Prostate gland (tissue), 2 donors: ENCODE data around the gene LDB2. TPM values are rescaled to one million over a fixed set of nuclear protein-coding genes. Genes with fewer than 3 reads are reported as not detected.

ENCODE experiments used
- DNase-seq: peaks from one replicate; pipeline ENCODE4 v3.0.0-alpha.2; 2019; ENCODE audit warnings: low spot score
- H3K27ac ChIP-seq, 2 donors: fragments of 200-600 bp; sonication (generic); 2 replicates each; pipeline ENCODE4 v1.5.1; 2017 to 2019
- H3K27me3 ChIP-seq: fragments of 200-600 bp; sonication (generic); replicated peaks from 2 replicates; pipeline ENCODE4 v1.5.1; 2019; ENCODE audit not compliant: insufficient read depth
- H3K36me3 ChIP-seq, 2 donors: fragments of 200-600 bp; sonication (generic); 1 replicate in 1 of 2; 2 replicates in 1 of 2; pipeline versions ENCODE4 v1.5.1 to v1.8.1; 2017 to 2019
- H3K4me1 ChIP-seq: fragments of 200-600 bp; sonication (generic); replicated peaks from 2 replicates; pipeline ENCODE4 v1.5.1; 2019
- H3K4me3 ChIP-seq, 2 donors: fragments of 200-600 bp; sonication (generic); 2 replicates each; pipeline ENCODE4 v1.5.1; 2017 to 2019
- H3K9me3 ChIP-seq: fragments of 200-600 bp; sonication (generic); 2 replicates; pipeline ENCODE4 v1.5.1; 2017
- POLR2A ChIP-seq: fragments of 450-650 bp; IDR thresholded peaks from one replicate; pipeline ENCODE4 v1.6.1; 2016; ENCODE audit warnings: antibody characterized with exemption, mild to moderate bottlenecking
- POLR2AphosphoS5 ChIP-seq: sonication (generic); formaldehyde crosslinking; IDR thresholded peaks from one replicate; pipeline ENCODE4 v1.6.1; 2017; ENCODE audit warnings: antibody characterized with exemption
- WGBS: methylation state at CpG from one replicate; pipeline ENCODE4 v1.1.5; 2018; 5-methylcytosine and 5-hydroxymethylcytosine counted together
- intact Hi-C: fragments of 100-400 bp; cut with DNase I; formaldehyde crosslinking; loops from one replicate; pipeline ENCODE4 v1.14.2; 2022
- total RNA-seq, 2 donors: library from RNA; depleted of rRNA; stranded (reverse); fragments of >200 nt; gene quantifications; one replicate each; pipeline ENCODE4 v1.1.0, GENCODE V29; 2016
- TF ChIP-seq, protein P1 (sequence below), 4 experiments: fragments of 200-600 bp in 2 of 4; fragments of 450-650 bp in 2 of 4; sonication (generic) in 2 of 4; IDR thresholded peaks; 1 replicate in 3 of 4; 2 replicates in 1 of 4; pipeline ENCODE4 v1.5.1; 2016 to 2019; ENCODE audit warnings: antibody characterized with exemption in 4 of 4, mild to moderate bottlenecking in 2 of 4, moderate library complexity in 2 of 4

The LDB2 gene
- total RNA-seq, 2 donors from 2014 or later: 6.0 to 37.7 TPM

DNA sequence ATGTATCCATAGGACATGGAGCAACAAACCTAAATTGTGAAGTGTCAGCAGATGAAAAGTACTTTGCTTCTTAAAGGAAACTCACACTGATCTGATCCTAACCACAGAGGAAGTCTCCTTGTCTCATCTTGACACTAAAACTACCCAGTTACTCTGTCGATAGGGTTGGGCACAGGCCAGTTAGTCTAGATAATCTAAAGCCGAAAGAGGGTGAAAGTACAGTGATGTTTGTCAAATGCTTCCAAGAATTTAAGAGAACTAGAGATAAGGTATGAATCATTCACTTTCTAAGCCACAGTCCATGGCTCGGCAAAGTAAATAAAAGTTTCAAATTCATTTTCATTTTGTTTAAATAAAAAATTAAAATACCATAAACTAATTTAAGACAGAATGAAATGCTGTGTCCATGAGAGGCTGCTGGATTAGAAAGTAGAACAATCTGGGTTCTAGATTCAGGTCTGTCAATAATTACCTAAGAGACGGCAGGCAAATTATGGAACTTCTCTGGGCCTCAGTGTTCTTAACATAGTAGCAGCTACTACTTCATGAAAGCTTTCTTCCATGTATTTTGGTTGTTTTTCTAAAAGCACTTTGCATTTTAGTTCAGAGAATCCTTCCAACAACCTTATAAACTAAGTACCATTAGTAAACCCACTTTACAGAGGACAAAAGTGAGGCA lies 176.7 kb downstream of the LDB2 start:
- no peaks in the 10 kb centered on the region for H3K4me1 ChIP-seq
- no peak for TF ChIP-seq POLR2AphosphoS5
- no peak for TF ChIP-seq POLR2A
- TF ChIP-seq, protein P1, sequence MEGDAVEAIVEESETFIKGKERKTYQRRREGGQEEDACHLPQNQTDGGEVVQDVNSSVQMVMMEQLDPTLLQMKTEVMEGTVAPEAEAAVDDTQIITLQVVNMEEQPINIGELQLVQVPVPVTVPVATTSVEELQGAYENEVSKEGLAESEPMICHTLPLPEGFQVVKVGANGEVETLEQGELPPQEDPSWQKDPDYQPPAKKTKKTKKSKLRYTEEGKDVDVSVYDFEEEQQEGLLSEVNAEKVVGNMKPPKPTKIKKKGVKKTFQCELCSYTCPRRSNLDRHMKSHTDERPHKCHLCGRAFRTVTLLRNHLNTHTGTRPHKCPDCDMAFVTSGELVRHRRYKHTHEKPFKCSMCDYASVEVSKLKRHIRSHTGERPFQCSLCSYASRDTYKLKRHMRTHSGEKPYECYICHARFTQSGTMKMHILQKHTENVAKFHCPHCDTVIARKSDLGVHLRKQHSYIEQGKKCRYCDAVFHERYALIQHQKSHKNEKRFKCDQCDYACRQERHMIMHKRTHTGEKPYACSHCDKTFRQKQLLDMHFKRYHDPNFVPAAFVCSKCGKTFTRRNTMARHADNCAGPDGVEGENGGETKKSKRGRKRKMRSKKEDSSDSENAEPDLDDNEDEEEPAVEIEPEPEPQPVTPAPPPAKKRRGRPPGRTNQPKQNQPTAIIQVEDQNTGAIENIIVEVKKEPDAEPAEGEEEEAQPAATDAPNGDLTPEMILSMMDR (IDR thresholded peaks at IDR 0.05): no peak
- no peaks in the 10 kb centered on the region for H3K27me3 ChIP-seq
- H3K36me3 ChIP-seq: no peaks in the 10 kb centered on the region
- H3K27ac ChIP-seq: no peak overlapping the region
- H3K9me3 ChIP-seq: no peaks in the 10 kb centered on the region
- intact Hi-C loops: no loop called here
- 59% methylated on average over 4 of the region's 4 CpGs for WGBS
- no peak for DNase-seq
- no peak overlapping the region for H3K4me3 ChIP-seq

- no peak overlapping the region for H3K27ac ChIP-seq
- no peak overlapping the region for H3K4me3 ChIP-seq
- H3K27me3 ChIP-seq: no peaks in the 10 kb centered on the region
- intact Hi-C loops: no loop called here
- no peaks in the 10 kb centered on the region for H3K4me1 ChIP-seq
- no peak for TF ChIP-seq POLR2A
- TF ChIP-seq POLR2AphosphoS5: no peak
- TF ChIP-seq, protein P1 (IDR thresholded peaks at IDR 0.05): no peak
- WGBS: 68% methylated on average over 2 of the region's 2 CpGs
- no peaks in the 10 kb centered on the region for H3K9me3 ChIP-seq
- DNase-seq: no peak
- H3K36me3 ChIP-seq: no peaks in the 10 kb centered on the region
Observed at GRCh38 chr4:16720761-16721160, 177.7 kb downstream of the LDB2 start.

DNA sequence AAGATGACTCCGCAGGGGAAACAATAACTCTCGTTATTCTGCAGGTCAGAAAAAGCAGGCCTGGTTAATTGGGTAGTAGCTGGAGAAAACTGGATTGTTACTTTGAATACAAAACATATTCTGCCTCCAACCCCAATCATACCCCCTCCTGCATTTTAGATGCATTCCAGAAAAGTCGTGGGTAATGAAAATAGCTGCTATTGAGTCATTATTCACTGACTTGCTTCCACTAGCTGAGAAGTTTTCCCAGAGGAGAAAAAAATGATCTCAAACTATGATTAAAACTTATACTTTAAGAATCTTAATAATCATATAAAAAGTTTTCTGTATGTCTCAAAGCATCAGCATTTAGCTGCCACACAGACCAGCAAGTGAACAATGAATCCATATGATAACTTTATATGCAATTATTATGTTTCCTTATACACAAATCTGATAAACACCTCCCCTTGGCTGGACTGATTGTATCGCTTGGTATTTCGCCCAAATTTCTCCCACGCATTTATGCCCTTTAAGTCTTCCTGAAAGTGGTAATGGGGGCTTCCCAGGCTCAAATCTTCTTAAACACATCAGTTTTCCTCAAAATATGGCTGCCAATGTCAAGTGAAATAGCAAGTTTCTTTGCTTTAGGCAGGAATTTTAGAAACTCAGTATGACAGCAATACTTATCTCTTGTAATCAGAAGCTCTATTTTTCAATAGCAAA lies 181.0 kb downstream of the LDB2 start:
- no peaks in the 10 kb centered on the region for H3K9me3 ChIP-seq
- no peak overlapping the region for H3K4me3 ChIP-seq
- no peaks in the 10 kb centered on the region for H3K36me3 ChIP-seq
- no peak for TF ChIP-seq POLR2A
- no peaks in the 10 kb centered on the region for H3K4me1 ChIP-seq
- intact Hi-C loops: no loop called here
- DNase-seq: no peak
- H3K27ac ChIP-seq: no peak overlapping the region
- no peaks in the 10 kb centered on the region for H3K27me3 ChIP-seq
- WGBS: 71% methylated on average over 6 of the region's 6 CpGs

DNA sequence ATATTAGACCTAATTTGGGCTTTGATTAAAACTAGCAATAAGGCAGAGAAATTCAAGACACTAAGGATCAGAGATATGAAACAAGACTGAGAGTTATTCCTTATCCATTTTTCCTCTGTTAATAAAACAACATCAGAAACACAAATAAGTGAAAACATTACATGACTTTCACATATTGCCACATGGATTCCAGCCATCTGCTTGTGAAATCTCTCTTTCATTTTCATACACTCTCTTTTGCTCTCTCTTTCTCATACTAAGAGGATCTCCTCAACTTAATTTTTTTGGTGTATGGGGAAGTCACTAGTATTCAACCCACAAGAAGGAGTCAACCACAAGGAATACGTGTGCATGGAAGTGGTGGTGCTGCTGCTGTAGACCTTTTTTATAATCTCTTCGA lies 183.0 kb downstream of the LDB2 start:
- WGBS: 85% methylated on average over 2 of the region's 2 CpGs
- Histone ChIP-seq H3K36me3 (no peaks in the 10 kb centered on the region), H3K27ac (no peak overlapping the region), H3K4me3 (no peak overlapping the region), H3K27me3 (no peaks in the 10 kb centered on the region), H3K4me1 (no peaks in the 10 kb centered on the region), H3K9me3 (no peaks in the 10 kb centered on the region)
- no peak for TF ChIP-seq POLR2AphosphoS5
- intact Hi-C loops: no loop called here
- no peak for DNase-seq

DNA sequence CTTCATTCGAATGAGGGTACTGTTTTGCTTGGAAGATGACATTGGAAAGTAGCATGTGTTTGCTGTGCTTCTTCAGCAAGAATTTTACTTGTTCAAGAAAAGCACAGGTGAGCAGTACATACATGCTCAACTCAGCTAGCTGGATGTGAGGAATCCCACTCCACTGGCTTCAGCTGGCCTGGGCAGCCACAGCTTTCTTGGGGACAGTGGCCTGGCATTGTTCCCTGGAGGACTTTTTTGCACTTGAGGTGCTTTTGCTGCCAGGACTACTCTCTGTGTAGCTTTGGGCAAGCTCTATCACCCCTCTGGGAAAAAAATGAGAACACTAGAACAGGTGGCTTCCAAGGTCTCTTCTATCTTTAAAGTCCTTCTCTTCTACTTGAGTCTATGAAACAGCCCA lies 184.3 kb downstream of the LDB2 start:
- no peaks in the 10 kb centered on the region for H3K9me3 ChIP-seq
- TF ChIP-seq POLR2AphosphoS5 (no peak), POLR2A (no peak)
- TF ChIP-seq, protein P1 (IDR thresholded peaks at IDR 0.05): no peak
- H3K36me3 ChIP-seq: no peaks in the 10 kb centered on the region
- H3K27ac ChIP-seq: no peak overlapping the region
- H3K4me1 ChIP-seq: no peaks in the 10 kb centered on the region
- 88% methylated on average over 1 of the region's 1 CpG for WGBS
- intact Hi-C loops: no loop called here
- DNase-seq: no peak
- H3K4me3 ChIP-seq: no peak overlapping the region
- no peaks in the 10 kb centered on the region for H3K27me3 ChIP-seq

GRCh38 chr4:16713696-16714095 lies 184.7 kb downstream of the LDB2 start:
- TF ChIP-seq POLR2A: no peak
- TF ChIP-seq, protein P1 (IDR thresholded peaks at IDR 0.05): no peak
- TF ChIP-seq POLR2AphosphoS5: no peak
- H3K4me1 ChIP-seq: no peaks in the 10 kb centered on the region
- intact Hi-C loops: no loop called here
- DNase-seq: no peak
- no peak overlapping the region for H3K27ac ChIP-seq
- H3K9me3 ChIP-seq: no peaks in the 10 kb centered on the region
- no peak overlapping the region for H3K4me3 ChIP-seq
- no peaks in the 10 kb centered on the region for H3K36me3 ChIP-seq
- WGBS: 93% methylated on average over 3 of the region's 3 CpGs
- H3K27me3 ChIP-seq: no peaks in the 10 kb centered on the region
